Measurements from ENCODE around the gene EMD. TPM values are rescaled to one million over a fixed set of nuclear protein-coding genes. Genes with fewer than 3 reads are reported as not detected.

The EMD gene
- total RNA-seq, 1 experiment from 2014 or later: 19.5 TPM

GRCh38 chrX:154426916-154427770 is 48.0 kb downstream of the EMD start:
- H4K20me1 ChIP-seq (ENCODE audit: insufficient read depth, low read depth, low read length): no peaks in the 10 kb centered on the region
- H3K4me2 ChIP-seq (ENCODE audit: low read depth, low read length, poor library complexity, severe bottlenecking): no peak overlapping the region
- H2AFZ ChIP-seq (ENCODE audit: low read length): no peak overlapping the region
- H3K9me2 ChIP-seq (replicated peaks; ENCODE audit: insufficient read depth, low read length): no peaks in the 10 kb centered on the region
- H3K36me3 ChIP-seq (ENCODE audit: insufficient read depth, low read length): no peaks in the 10 kb centered on the region
- no peak for DNase-seq
- no peaks in the 10 kb centered on the region for H3K27me3 ChIP-seq (ENCODE audit: low read length)
- H3K4me3 ChIP-seq (ENCODE audit: low read length): no peak overlapping the region; the same call in 1 of the 2 replicates
- H3K27ac ChIP-seq (ENCODE audit: low read length): no peak overlapping the region
- H3K79me2 ChIP-seq (ENCODE audit: low read length): peaks cover 16% of the 10 kb centered on the region
- peaks cover 11% of the 10 kb centered on the region for H3K4me1 ChIP-seq (ENCODE audit: low read length)
- H3K9me3 ChIP-seq (ENCODE audit: low read length): no peaks in the 10 kb centered on the region
- no peak overlapping the region for H3K9ac ChIP-seq (ENCODE audit: low read length)

DNA sequence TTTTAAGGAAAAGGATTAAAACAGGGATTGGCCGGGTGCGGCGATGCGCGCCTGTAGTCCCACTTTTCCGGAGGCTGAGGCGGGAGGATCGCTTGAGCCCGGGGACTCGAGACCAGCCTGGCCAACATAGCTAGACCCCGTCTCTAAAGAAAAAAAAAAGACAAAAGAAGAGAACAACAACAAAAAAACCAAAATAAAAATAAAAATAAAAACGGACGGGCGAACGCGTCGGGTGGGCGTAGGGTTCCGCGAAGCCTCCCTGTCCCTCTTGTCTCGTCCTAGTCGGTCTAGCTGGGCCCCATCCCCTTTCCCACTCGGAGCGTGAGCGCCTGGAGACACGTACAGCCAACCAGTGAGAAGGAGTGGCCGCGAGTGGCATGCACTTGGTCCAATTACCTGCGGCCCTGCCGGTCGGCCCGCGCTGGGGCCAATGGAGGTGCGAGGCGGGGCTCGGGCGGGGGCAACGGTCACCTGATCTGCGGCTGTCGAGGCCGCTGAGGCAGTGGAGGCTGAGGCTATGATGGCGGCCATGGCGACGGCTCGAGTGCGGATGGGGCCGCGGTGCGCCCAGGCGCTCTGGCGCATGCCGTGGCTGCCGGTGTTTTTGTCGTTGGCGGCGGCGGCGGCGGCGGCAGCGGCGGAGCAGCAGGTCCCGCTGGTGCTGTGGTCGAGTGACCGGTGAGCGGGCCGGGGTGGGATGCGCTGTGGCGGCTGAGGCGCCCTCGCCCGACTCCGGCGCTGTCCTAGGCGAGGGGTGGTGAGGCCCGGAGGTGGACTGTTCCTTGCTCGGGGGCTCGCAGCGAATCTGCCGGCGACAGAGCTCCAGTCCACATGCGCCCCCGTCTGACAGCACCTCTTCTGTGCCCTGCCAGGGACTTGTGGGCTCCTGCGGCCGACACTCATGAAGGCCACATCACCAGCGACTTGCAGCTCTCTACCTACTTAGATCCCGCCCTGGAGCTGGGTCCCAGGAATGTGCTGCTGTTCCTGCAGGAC is 49.4 kb downstream of the EMD start, which contains the start of gene ATP6AP1:
TSS of gene ATP6AP1 (plus strand) at position 502 of the 996 bp plus-strand sequence. CDS start at position 518, 16 bp downstream.
- no peaks in the 10 kb centered on the region for H4K20me1 ChIP-seq (ENCODE audit: insufficient read depth, low read depth, low read length)
- no peaks in the 10 kb centered on the region for H3K36me3 ChIP-seq (ENCODE audit: insufficient read depth, low read length)
- H3K27me3 ChIP-seq (ENCODE audit: low read length): no peaks in the 10 kb centered on the region
- peak within 1 kb of the TSS; percentile 78 for H3K9ac ChIP-seq (ENCODE audit: low read length)
- no peaks in the 10 kb centered on the region for H3K9me3 ChIP-seq (ENCODE audit: low read length)
- H3K4me3 ChIP-seq (ENCODE audit: low read length): peak within 1 kb of the TSS; percentile 77
- H2AFZ ChIP-seq (ENCODE audit: low read length): no peak within 1 kb of the TSS
- H3K9me2 ChIP-seq (replicated peaks; ENCODE audit: insufficient read depth, low read length): no peaks in the 10 kb centered on the region
- H3K4me2 ChIP-seq (ENCODE audit: low read depth, low read length, poor library complexity, severe bottlenecking): peak within 1 kb of the TSS; percentile 71
- peaks cover 16% of the 10 kb centered on the region for H3K79me2 ChIP-seq (ENCODE audit: low read length)
- DNase-seq: peak; percentile 95
- peaks cover 11% of the 10 kb centered on the region for H3K4me1 ChIP-seq (ENCODE audit: low read length)
- H3K27ac ChIP-seq (ENCODE audit: low read length): peak within 1 kb of the TSS; percentile 42; the same call in 1 of the 2 replicates

- Histone ChIP-seq H3K4me2 (ENCODE audit: low read depth, low read length, poor library complexity, severe bottlenecking) (peak overlapping the region; percentile 71), H3K27me3 (ENCODE audit: low read length) (no peaks in the 10 kb centered on the region), H3K79me2 (ENCODE audit: low read length) (peaks cover 16% of the 10 kb centered on the region), H3K4me1 (ENCODE audit: low read length) (peaks cover 11% of the 10 kb centered on the region), H3K9me2 (replicated peaks; ENCODE audit: insufficient read depth, low read length) (no peaks in the 10 kb centered on the region), H3K36me3 (ENCODE audit: insufficient read depth, low read length) (no peaks in the 10 kb centered on the region), H2AFZ (ENCODE audit: low read length) (no peak overlapping the region), H4K20me1 (ENCODE audit: insufficient read depth, low read depth, low read length) (no peaks in the 10 kb centered on the region), H3K27ac (ENCODE audit: low read length) (no peak overlapping the region), H3K9ac (ENCODE audit: low read length) (peak overlapping the region; percentile 78; the same call in 1 of the 2 replicates), H3K4me3 (ENCODE audit: low read length) (peak overlapping the region; percentile 77; the same call in 1 of the 2 replicates), H3K9me3 (ENCODE audit: low read length) (no peaks in the 10 kb centered on the region)
- DNase-seq: no peak
Measured at GRCh38 chrX:154429711-154430110, 50.6 kb downstream of the EMD start.

DNA sequence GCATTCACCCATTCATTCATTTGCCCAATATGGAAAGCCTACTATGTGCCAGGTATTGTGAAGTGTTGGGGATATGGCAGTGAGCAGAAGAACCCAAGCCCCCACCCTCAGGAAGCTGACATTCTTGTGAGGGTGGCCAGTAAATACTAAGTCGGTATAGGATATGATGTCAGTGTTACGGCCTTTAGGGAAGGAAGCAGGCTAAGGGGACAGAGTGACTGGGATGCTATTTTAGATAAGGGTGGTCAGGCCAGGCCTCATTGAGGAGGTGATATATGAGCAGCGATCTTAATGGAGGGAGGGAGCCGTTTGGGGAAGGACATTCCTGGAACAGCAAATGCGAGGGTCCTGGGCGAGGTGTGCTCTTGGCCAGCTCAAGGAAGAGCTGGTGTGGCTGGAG is 51.4 kb downstream of the EMD start:
- H2AFZ ChIP-seq (ENCODE audit: low read length): no peak overlapping the region
- H3K4me1 ChIP-seq (ENCODE audit: low read length): peaks cover 11% of the 10 kb centered on the region
- no peaks in the 10 kb centered on the region for H3K27me3 ChIP-seq (ENCODE audit: low read length)
- no peaks in the 10 kb centered on the region for H3K9me3 ChIP-seq (ENCODE audit: low read length)
- no peak overlapping the region for H3K27ac ChIP-seq (ENCODE audit: low read length)
- H3K36me3 ChIP-seq (ENCODE audit: insufficient read depth, low read length): no peaks in the 10 kb centered on the region
- H3K9me2 ChIP-seq (replicated peaks; ENCODE audit: insufficient read depth, low read length): no peaks in the 10 kb centered on the region
- H3K9ac ChIP-seq (ENCODE audit: low read length): no peak overlapping the region
- H4K20me1 ChIP-seq (ENCODE audit: insufficient read depth, low read depth, low read length): no peaks in the 10 kb centered on the region
- DNase-seq: no peak
- H3K79me2 ChIP-seq (ENCODE audit: low read length): peaks cover 16% of the 10 kb centered on the region
- no peak overlapping the region for H3K4me2 ChIP-seq (ENCODE audit: low read depth, low read length, poor library complexity, severe bottlenecking)
- no peak overlapping the region for H3K4me3 ChIP-seq (ENCODE audit: low read length)

- Histone ChIP-seq H3K4me1 (ENCODE audit: low read length) (peaks cover 11% of the 10 kb centered on the region), H4K20me1 (ENCODE audit: insufficient read depth, low read depth, low read length) (no peaks in the 10 kb centered on the region), H3K4me3 (ENCODE audit: low read length) (no peak overlapping the region), H3K4me2 (ENCODE audit: low read depth, low read length, poor library complexity, severe bottlenecking) (no peak overlapping the region), H3K9ac (ENCODE audit: low read length) (no peak overlapping the region), H3K36me3 (ENCODE audit: insufficient read depth, low read length) (no peaks in the 10 kb centered on the region), H3K27ac (ENCODE audit: low read length) (no peak overlapping the region), H3K9me3 (ENCODE audit: low read length) (no peaks in the 10 kb centered on the region), H3K9me2 (replicated peaks; ENCODE audit: insufficient read depth, low read length) (no peaks in the 10 kb centered on the region), H3K27me3 (ENCODE audit: low read length) (no peaks in the 10 kb centered on the region), H3K79me2 (ENCODE audit: low read length) (peaks cover 16% of the 10 kb centered on the region), H2AFZ (ENCODE audit: low read length) (no peak overlapping the region)
- DNase-seq: no peak
Measured at GRCh38 chrX:154430916-154431315, 51.8 kb downstream of the EMD start.

Small RNAs within 50 kb of the gene (small RNA-seq; reads per million reads assigned to genes)
- gene SNORA70: not detected

Other genes with a start within 250 kb of the EMD start
- not detected in 2 replicates for gene OPN1LW, start 235.1 kb upstream of the EMD start, total RNA-seq (2014; rRNA removed; shearing (Covaris generic); ENCODE audit: low replicate concordance)
- not detected in 2 replicates for gene OPN1MW, start 196.7 kb upstream of the EMD start, total RNA-seq (2014; rRNA removed; shearing (Covaris generic); ENCODE audit: low replicate concordance)
- gene OPN1MW2, start 159.5 kb upstream of the EMD start, total RNA-seq (2014; rRNA removed; shearing (Covaris generic); ENCODE audit: low replicate concordance): not detected in 2 replicates
- not detected in 2 replicates for gene OPN1MW3, start 121.7 kb upstream of the EMD start, total RNA-seq (2014; rRNA removed; shearing (Covaris generic); ENCODE audit: low replicate concordance)
- gene TEX28, start 84.2 kb upstream of the EMD start, total RNA-seq (2014; rRNA removed; shearing (Covaris generic); ENCODE audit: low replicate concordance): not detected in 2 replicates
- not detected in 2 replicates for gene TKTL1, start 83.5 kb upstream of the EMD start, total RNA-seq (2014; rRNA removed; shearing (Covaris generic); ENCODE audit: low replicate concordance)
- 46.3 and 89.6 TPM in 2 replicates for gene FLNA, start 4.7 kb upstream of the EMD start, total RNA-seq (2014; rRNA removed; shearing (Covaris generic); ENCODE audit: low replicate concordance)
- 4,110 and 4,432 TPM in 2 replicates for gene RPL10, start 19.1 kb downstream of the EMD start, total RNA-seq (2014; rRNA removed; shearing (Covaris generic); ENCODE audit: low replicate concordance)
- gene DNASE1L1, start 30.0 kb downstream of the EMD start, total RNA-seq (2014; rRNA removed; shearing (Covaris generic); ENCODE audit: low replicate concordance): 17.6 and 30.8 TPM in 2 replicates
- gene TAFAZZIN, start 32.2 kb downstream of the EMD start, total RNA-seq (2014; rRNA removed; shearing (Covaris generic); ENCODE audit: low replicate concordance): 22.1 and 39.0 TPM in 2 replicates
- 40.0 and 46.6 TPM in 2 replicates for gene ATP6AP1, start 49.4 kb downstream of the EMD start, total RNA-seq (2014; rRNA removed; shearing (Covaris generic); ENCODE audit: low replicate concordance)
- 52.7 and 88.3 TPM in 2 replicates for gene GDI1, start 57.9 kb downstream of the EMD start, total RNA-seq (2014; rRNA removed; shearing (Covaris generic); ENCODE audit: low replicate concordance)
- 18.9 and 49.5 TPM in 2 replicates for gene FAM50A, start 64.8 kb downstream of the EMD start, total RNA-seq (2014; rRNA removed; shearing (Covaris generic); ENCODE audit: low replicate concordance)
- 7.2 and 15.8 TPM in 2 replicates for gene PLXNA3, start 79.0 kb downstream of the EMD start, total RNA-seq (2014; rRNA removed; shearing (Covaris generic); ENCODE audit: low replicate concordance)
- gene LAGE3, start 100.0 kb downstream of the EMD start, total RNA-seq (2014; rRNA removed; shearing (Covaris generic); ENCODE audit: low replicate concordance): 51.8 and 73.5 TPM in 2 replicates
- gene UBL4A, start 107.3 kb downstream of the EMD start, total RNA-seq (2014; rRNA removed; shearing (Covaris generic); ENCODE audit: low replicate concordance): 30.4 and 52.2 TPM in 2 replicates
- 30.5 and 32.1 TPM in 2 replicates for gene SLC10A3, start 111.3 kb downstream of the EMD start, total RNA-seq (2014; rRNA removed; shearing (Covaris generic); ENCODE audit: low replicate concordance)
- gene FAM3A, start 136.9 kb downstream of the EMD start, total RNA-seq (2014; rRNA removed; shearing (Covaris generic); ENCODE audit: low replicate concordance): 14.0 and 36.4 TPM in 2 replicates
- gene G6PD, start 167.6 kb downstream of the EMD start, total RNA-seq (2014; rRNA removed; shearing (Covaris generic); ENCODE audit: low replicate concordance): 24.3 and 36.1 TPM in 2 replicates
- gene IKBKG, start 168.3 kb downstream of the EMD start, total RNA-seq (2014; rRNA removed; shearing (Covaris generic); ENCODE audit: low replicate concordance): 8.1 and 14.3 TPM in 2 replicates
- not detected in 2 replicates for gene CTAG1A, start 205.8 kb downstream of the EMD start, total RNA-seq (2014; rRNA removed; shearing (Covaris generic); ENCODE audit: low replicate concordance)
- gene CTAG1B, start 240.0 kb downstream of the EMD start, total RNA-seq (2014; rRNA removed; shearing (Covaris generic); ENCODE audit: low replicate concordance): not detected in 2 replicates